CD4-positive, alpha-beta T cell (primary cell): ENCODE measurements around the gene TRAF6. TPM values are rescaled to one million over a fixed set of nuclear protein-coding genes. Genes with fewer than 3 reads are reported as not detected.

Source experiments
- ATAC-seq: fragments of 200-7000 bp; cut with Tn5 transposase; one replicate; pipeline ENCODE4 v1.10.0; 2022; ENCODE audit warnings: mild to moderate bottlenecking; ENCODE audit not compliant: poor library complexity
- CTCF ChIA-PET: fragments of 350-600 bp; sonication (Branson Sonifier 250); formaldehyde crosslinking; loops from one replicate; lab custom pipeline; 2021; ENCODE audit warnings: antibody characterized with exemption, inconsistent platforms; lab: Charles Lee
- POLR2A ChIA-PET: fragments of 350-600 bp; sonication (Branson Sonifier 250); formaldehyde crosslinking; loops from one replicate; lab custom pipeline; 2021; ENCODE audit warnings: antibody characterized with exemption, inconsistent platforms; lab: Charles Lee
- DNase-seq, 14 experiments: peaks; one replicate each; pipeline ENCODE4 v3.0.0-alpha.2; 2013 to 2020; ENCODE audit warnings: mixed read lengths in 2 of 14
- H3K27ac ChIP-seq, 2 donors: one replicate each; pipeline versions ENCODE4 v1.5.1 to v1.7.0; 2013; ENCODE audit warnings: low read length in 2 of 2, low read depth in 1 of 2, mild to moderate bottlenecking in 1 of 2
- H3K27me3 ChIP-seq, 2 experiments: 1 replicate in 1 of 2; 2 replicates in 1 of 2; pipeline versions ENCODE4 v1.6.1 to v1.7.0; 2013; ENCODE audit warnings: low read length in 2 of 2, control low read depth in 1 of 2, mild to moderate bottlenecking in 1 of 2, moderate library complexity in 1 of 2; ENCODE audit not compliant: insufficient read depth in 2 of 2, control insufficient read depth in 1 of 2
- H3K36me3 ChIP-seq: one replicate; pipeline ENCODE4 v1.6.1; 2013; ENCODE audit warnings: low read length, control low read depth; ENCODE audit not compliant: insufficient read depth
- H3K4me1 ChIP-seq: one replicate; pipeline ENCODE4 v1.6.1; 2013; ENCODE audit warnings: low read length, control low read depth; ENCODE audit not compliant: insufficient read depth
- H3K4me3 ChIP-seq: one replicate; pipeline ENCODE4 v1.5.1; 2013; ENCODE audit warnings: mild to moderate bottlenecking, low read length, moderate library complexity
- H3K9me3 ChIP-seq, 2 experiments: 1 replicate in 1 of 2; 2 replicates in 1 of 2; pipeline versions ENCODE4 v1.6.1 to v1.7.0; 2013; ENCODE audit warnings: low read length in 2 of 2, mild to moderate bottlenecking in 2 of 2, control low read depth in 1 of 2, moderate library complexity in 1 of 2; ENCODE audit not compliant: control insufficient read depth in 1 of 2, insufficient read depth in 1 of 2
- H3K27ac Mint-ChIP-seq: one replicate; pipeline ENCODE4 v1.8.0; 2020; ENCODE audit warnings: mixed read lengths
- H3K27me3 Mint-ChIP-seq: one replicate; pipeline ENCODE4 v1.8.0; 2021; ENCODE audit warnings: mixed read lengths
- H3K36me3 Mint-ChIP-seq: one replicate; pipeline ENCODE4 v1.8.0; 2021; ENCODE audit warnings: low read depth, mixed read lengths
- H3K4me1 Mint-ChIP-seq: one replicate; pipeline ENCODE4 v1.8.0; 2021; ENCODE audit warnings: low read depth, mixed read lengths
- H3K4me3 Mint-ChIP-seq: one replicate; pipeline ENCODE4 v1.8.0; 2020; ENCODE audit warnings: mild to moderate bottlenecking, mixed read lengths
- H3K9me3 Mint-ChIP-seq: one replicate; pipeline ENCODE4 v1.8.0; 2020; ENCODE audit warnings: mixed read lengths
- intact Hi-C, 2 experiments: fragments of 100-400 bp; cut with DNase I in 1 of 2; cut with micrococcal nuclease in 1 of 2; formaldehyde crosslinking; loops; one replicate each; pipeline versions ENCODE4 v1.15.1 to v1.9.0; 2023 to 2025; cut with DNase I, micrococcal nuclease
- total RNA-seq, 174 experiments: library from RNA in 2 of 174; stranded (reverse) in 2 of 174; gene quantifications; one replicate each; pipeline ENCODE4 v1.2.3 and lab custom pipeline; 2021 to 2026
- TF ChIP-seq, protein P1 (sequence below): fragments of 200-600 bp; IDR thresholded peaks from one replicate; pipeline ENCODE4 v1.8.0; 2022; ENCODE audit warnings: antibody characterized with exemption, mild to moderate bottlenecking

TRAF6 gene
- total RNA-seq, 2 experiments from 2014 or later, result 27.9 to 29.0 TPM

DNA sequence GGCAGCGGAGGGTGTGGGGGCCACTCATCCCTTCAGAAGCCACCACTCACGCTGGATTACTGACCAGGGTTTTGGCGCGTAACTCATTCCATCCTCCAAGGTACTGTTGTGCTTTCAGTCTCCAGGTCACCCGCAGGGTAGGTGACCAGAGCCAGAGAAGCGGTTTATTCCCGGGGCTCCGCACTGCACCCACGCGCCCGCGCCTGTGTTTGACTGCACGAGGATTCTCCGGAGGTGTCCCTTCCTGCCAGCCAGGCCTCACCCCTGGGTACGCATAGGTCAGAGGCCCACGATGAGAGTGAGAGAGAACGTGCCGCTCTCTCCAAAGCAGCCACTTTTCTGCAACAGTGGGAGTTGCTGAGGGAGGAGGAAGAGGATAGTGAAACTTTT is 55.5 kb downstream of the TRAF6 start:
- peaks cover 46% of the 10 kb centered on the region for H3K4me1 ChIP-seq
- peaks cover 42% of the 10 kb centered on the region for H3K4me1 Mint-ChIP-seq
- ATAC-seq, result no peak

DNA sequence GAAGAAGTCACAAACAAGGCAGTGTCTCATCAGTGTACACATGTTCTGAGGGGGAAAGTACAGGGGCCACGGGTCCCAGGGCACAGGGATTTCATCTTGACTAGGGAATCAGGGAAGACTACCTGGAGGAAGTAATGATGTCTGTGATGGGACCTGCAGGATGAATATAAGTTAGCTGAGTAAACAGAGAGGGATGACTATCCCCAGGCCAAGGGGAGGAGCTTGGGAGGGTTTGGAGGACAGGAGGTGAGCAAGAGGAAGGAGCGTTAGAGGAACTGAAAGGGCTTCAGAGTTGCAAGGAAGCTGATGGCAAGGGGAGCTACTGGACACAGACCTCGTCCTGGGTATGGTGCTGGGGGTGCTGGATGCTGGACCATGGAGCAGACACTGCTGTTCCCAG is 56.4 kb downstream of the TRAF6 start:
- H3K4me1 ChIP-seq, result peaks cover 49% of the 10 kb centered on the region
- H3K9me3 ChIP-seq, result no peaks in the 10 kb centered on the region
- no peaks in the 10 kb centered on the region for H3K9me3 Mint-ChIP-seq
- ATAC-seq (no peak), DNase-seq (peak in 2 of 14 experiments; percentile 26 to 46)
- H3K4me3 Mint-ChIP-seq, result no peak overlapping the region
- no peaks in the 10 kb centered on the region for H3K27me3 Mint-ChIP-seq
- TF ChIP-seq, protein P1, sequence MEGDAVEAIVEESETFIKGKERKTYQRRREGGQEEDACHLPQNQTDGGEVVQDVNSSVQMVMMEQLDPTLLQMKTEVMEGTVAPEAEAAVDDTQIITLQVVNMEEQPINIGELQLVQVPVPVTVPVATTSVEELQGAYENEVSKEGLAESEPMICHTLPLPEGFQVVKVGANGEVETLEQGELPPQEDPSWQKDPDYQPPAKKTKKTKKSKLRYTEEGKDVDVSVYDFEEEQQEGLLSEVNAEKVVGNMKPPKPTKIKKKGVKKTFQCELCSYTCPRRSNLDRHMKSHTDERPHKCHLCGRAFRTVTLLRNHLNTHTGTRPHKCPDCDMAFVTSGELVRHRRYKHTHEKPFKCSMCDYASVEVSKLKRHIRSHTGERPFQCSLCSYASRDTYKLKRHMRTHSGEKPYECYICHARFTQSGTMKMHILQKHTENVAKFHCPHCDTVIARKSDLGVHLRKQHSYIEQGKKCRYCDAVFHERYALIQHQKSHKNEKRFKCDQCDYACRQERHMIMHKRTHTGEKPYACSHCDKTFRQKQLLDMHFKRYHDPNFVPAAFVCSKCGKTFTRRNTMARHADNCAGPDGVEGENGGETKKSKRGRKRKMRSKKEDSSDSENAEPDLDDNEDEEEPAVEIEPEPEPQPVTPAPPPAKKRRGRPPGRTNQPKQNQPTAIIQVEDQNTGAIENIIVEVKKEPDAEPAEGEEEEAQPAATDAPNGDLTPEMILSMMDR, result no peak
- ChIA-PET POLR2A (interaction anchor here (1.0 kb wide), 1 partner anchor 14 kb away, joined by 3 read pairs; no protein-coding TSS in a partner anchor), CTCF (interaction anchor here (1.2 to 1.7 kb wide), 3 partner anchors 16 to 101 kb away, joined by 4 to 5 read pairs (median 4); no protein-coding TSS in a partner anchor)
- no peak overlapping the region for H3K4me3 ChIP-seq
- H3K27ac ChIP-seq, result no peak overlapping the region
- H3K27me3 ChIP-seq, result no peaks in the 10 kb centered on the region
- H3K36me3 Mint-ChIP-seq, result peaks cover 4% of the 10 kb centered on the region
- intact Hi-C loops, result loop anchor here in 1 of 2 experiments (10.0 kb wide), 1 partner anchor 99 kb away; no protein-coding TSS in a partner anchor
- peaks cover 46% of the 10 kb centered on the region for H3K4me1 Mint-ChIP-seq
- peaks cover 9% of the 10 kb centered on the region for H3K36me3 ChIP-seq
- H3K27ac Mint-ChIP-seq, result no peak overlapping the region

More for the DNA sequence above, 55.5 kb downstream of the TRAF6 start:
- no peak overlapping the region for H3K27ac ChIP-seq
- no peak for DNase-seq
- no peak overlapping the region for H3K4me3 Mint-ChIP-seq
- H3K27me3 Mint-ChIP-seq, result no peaks in the 10 kb centered on the region
- H3K36me3 ChIP-seq, result peaks cover 9% of the 10 kb centered on the region
- H3K27ac Mint-ChIP-seq, result no peak overlapping the region
- intact Hi-C loops, result loop anchor here in 1 of 2 experiments (10.0 kb wide), 1 partner anchor 100 kb away; no protein-coding TSS in a partner anchor
- CTCF ChIA-PET, result interaction anchor here (1.7 kb wide), 1 partner anchor 102 kb away, joined by 4 read pairs; no protein-coding TSS in a partner anchor
- no peaks in the 10 kb centered on the region for H3K9me3 ChIP-seq
- TF ChIP-seq, protein P1, result no peak
- no peak overlapping the region for H3K4me3 ChIP-seq
- H3K27me3 ChIP-seq, result no peaks in the 10 kb centered on the region
- POLR2A ChIA-PET, result no interaction called here
- H3K36me3 Mint-ChIP-seq, result peaks cover 4% of the 10 kb centered on the region
- no peaks in the 10 kb centered on the region for H3K9me3 Mint-ChIP-seq

DNA sequence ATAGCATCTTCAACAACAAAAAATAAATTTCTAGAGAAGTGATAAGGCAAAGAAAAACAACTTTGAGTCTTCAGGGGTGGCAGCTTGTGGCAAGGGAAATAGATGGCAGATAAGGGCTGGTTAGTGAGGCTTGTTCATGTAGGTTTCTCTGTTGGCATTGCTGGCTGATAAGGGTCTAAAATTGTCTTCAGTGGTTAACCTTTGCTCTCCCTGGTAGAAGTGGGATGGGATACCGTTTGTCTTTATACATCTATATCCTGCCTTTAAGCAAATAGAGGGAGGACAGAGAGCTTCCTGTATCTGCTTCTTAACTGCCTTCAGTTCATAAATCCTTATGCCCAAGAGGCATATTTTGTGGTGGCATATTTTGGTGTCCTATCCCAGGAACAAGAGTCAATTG is 57.1 kb downstream of the TRAF6 start:
- H3K36me3 Mint-ChIP-seq, result peaks cover 4% of the 10 kb centered on the region
- Histone ChIP-seq H3K36me3 (peaks cover 9% of the 10 kb centered on the region), H3K9me3 (no peaks in the 10 kb centered on the region), H3K27ac (no peak overlapping the region), H3K4me1 (peaks cover 49% of the 10 kb centered on the region), H3K27me3 (no peaks in the 10 kb centered on the region), H3K4me3 (no peak overlapping the region)
- ATAC-seq (no peak), DNase-seq (peak in 2 of 14 experiments; percentile 7 to 24)
- no peak overlapping the region for H3K4me3 Mint-ChIP-seq
- intact Hi-C loops, result loop anchor here in 1 of 2 experiments (10.0 kb wide), 1 partner anchor 98 kb away; no protein-coding TSS in a partner anchor
- CTCF ChIA-PET, result interaction anchor here (1.1 to 1.7 kb wide), 5 partner anchors 17 to 114 kb away, joined by 3 to 5 read pairs (median 4); no protein-coding TSS in a partner anchor
- H3K27ac Mint-ChIP-seq, result peak overlapping the region; percentile 6
- POLR2A ChIA-PET, result interaction anchor here (1.0 to 1.5 kb wide), 3 partner anchors 11 to 100 kb away, joined by 3 to 5 read pairs (median 4); no protein-coding TSS in a partner anchor
- H3K4me1 Mint-ChIP-seq, result peaks cover 46% of the 10 kb centered on the region
- no peaks in the 10 kb centered on the region for H3K27me3 Mint-ChIP-seq
- TF ChIP-seq, protein P1, result no peak
- no peaks in the 10 kb centered on the region for H3K9me3 Mint-ChIP-seq
